Measurements from ENCODE around the gene TNS3.
"Not testable (repeated sequence)": the region's sequence is repeated elsewhere in the genome, so short reads cannot be mapped to it uniquely, and the experiment has no call there.

The TNS3 gene

GRCh38 chr7:47561715-47562446, 20.0 kb downstream of the TNS3 start:
- DNase-seq (ENCODE audit: low spot score): no peak

DNA sequence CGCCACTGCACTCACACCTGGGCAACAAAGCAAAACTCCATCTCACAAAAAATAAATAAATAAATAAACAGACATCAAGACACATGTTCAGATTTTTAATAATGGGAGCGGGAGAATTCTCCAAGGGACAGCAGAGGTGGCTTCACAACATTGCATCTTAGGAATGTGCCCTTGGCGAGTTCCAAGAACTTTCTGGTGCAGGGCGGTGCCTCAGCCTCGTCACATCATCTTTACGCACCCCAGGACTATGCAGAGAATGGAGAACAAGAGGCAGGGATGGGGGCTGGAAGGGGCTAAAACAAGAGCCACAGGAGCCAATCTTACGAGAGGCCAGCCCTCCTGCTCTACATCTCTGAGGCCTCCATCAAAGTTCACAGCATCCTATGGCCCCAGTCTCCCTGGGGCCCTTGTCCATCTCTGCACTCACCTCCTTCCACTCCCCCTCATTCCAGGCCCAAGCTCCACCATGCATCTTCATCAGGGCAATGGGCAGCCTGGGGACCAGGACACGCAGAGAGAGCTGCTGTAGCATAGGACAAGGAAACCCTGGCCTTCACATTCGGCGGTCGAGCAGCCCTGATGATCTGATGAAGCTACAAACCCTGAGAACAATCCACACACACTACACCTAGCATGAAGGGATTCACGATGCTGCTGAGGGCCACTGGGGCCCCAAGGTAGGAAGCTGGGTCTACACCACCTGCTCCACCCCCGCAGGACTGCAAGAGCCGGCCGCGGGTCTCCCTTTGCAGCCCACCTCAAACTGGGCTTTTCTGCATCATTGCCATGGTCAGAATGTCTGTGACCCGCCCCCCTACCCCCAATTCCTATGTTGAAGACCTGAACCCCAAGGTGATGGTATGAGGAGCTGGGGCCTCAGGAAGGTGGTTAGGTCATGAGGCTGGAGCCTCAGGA, 22.3 kb downstream of the TNS3 start:
- no peak for DNase-seq (ENCODE audit: low spot score)

DNA sequence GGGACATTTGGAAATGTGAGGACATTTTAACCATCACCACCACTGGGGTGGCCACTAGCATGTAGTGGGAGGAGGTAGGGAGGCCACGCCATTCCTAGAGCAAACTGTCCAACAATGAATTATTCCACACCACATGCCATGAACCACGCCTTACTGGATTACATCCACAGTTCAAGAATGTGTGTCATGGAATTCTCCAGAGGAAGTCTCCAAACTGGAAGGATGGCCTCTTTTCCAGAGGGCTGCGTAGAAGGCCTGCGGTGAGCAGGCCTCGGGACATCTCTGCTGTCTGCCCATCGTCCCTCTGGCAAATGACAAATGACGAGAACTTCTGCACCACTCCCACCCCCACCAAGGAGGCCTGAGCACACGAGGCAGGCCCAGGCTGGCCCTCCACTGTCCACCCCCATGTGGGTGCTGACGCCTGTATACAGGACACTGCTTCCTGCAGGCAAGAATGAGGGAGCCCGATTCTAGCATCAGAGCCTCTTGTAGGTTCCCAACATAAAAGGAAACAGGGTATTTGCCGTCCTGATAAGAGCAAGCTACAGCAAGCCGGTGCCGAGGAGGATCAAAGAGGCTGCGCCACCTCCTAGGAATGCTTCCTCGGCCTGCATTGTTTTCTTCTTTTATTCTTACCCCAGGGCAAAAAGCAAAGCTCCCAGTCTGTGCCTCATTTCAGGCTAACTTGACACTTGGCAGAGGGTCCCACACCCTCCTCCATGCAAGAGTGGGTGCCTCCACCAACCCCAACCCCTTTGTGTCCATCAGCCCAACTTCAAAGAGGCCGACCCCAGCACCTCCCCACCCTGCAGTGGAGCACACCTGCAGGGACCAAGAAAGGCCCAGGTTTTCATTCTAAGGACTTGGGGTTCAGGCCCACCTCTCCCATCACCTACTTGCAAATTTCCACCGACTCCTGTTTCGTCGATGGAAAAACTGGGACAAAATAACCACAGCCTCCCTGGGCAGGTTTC, 23.9 kb downstream of the TNS3 start:
- no peak for DNase-seq (ENCODE audit: low spot score)

GRCh38 chr7:47557317-47557693, 24.6 kb downstream of the TNS3 start:
- DNase-seq (ENCODE audit: low spot score): no peak

DNA sequence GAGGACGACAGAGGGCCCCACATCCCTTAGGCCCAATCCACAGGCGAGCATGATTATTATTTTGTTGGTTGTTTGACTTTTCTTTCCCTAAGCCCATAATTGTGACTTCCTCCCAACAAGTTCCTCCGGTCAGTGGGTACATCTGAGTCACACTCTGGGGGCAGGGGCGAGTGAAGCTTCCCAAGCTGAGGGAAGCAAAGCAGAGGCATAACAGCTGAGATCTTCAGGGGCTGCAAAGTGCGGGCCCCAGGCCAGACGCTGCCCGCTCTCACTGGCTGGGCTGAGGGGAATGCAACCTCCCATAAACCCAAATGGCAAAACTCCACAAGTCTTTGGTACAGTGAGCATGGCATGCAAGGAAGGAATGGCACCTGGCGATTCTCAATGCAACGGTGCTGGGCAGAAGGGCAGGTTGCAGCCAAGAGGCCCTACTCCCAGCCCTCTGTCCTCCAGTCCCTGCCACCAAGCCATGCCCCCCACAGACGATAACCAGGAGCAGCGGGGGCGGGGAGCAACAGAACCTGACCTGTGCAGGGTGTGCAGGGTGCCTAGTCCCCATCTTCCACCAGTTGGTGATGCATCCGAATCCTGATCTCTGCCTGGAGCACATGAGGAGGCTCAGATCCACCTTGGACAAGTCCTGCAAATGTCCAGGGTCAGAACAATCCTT, 25.3 kb downstream of the TNS3 start:
- DNase-seq (ENCODE audit: low spot score): no peak

DNA sequence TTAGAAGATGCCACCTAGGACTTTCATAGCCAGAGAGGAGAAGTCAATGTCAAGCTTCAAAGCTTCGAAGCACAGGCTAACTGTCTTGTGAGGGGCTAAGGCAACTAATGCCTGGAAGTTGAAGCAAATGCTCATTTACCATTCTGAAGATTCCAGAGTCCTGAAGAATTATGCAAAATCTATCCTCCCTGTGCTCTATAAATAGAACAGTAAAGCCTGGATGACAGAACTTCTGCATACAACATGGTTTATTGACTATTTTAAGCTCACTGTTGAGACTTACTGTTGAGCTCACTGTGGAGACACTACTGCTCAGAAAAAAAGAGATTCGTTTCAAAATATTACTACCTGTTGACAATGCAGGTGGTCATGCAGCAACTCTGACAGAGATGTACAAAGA, 28.6 kb downstream of the TNS3 start:
- DNase-seq (ENCODE audit: low spot score): no peak

DNA sequence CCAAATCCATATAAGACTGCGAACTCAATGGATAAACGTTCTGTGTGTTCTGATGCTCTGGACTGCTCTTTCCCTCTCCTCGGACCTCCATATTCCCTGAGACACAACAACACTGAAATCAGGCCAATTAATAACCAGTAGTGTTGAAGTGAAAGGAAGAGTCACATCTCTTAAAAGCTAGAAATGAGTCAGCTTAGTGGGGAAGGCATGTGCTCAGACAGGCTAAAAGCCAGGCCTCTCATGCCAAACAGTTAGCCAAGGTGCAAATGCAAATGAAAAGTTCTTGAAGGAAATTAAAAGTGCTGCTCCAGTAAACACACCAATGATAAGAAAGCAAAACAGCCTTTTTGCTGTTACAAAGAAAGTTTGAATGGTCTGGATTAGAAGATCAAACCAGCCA, 29.3 kb downstream of the TNS3 start:
- DNase-seq (ENCODE audit: low spot score): no peak

DNA sequence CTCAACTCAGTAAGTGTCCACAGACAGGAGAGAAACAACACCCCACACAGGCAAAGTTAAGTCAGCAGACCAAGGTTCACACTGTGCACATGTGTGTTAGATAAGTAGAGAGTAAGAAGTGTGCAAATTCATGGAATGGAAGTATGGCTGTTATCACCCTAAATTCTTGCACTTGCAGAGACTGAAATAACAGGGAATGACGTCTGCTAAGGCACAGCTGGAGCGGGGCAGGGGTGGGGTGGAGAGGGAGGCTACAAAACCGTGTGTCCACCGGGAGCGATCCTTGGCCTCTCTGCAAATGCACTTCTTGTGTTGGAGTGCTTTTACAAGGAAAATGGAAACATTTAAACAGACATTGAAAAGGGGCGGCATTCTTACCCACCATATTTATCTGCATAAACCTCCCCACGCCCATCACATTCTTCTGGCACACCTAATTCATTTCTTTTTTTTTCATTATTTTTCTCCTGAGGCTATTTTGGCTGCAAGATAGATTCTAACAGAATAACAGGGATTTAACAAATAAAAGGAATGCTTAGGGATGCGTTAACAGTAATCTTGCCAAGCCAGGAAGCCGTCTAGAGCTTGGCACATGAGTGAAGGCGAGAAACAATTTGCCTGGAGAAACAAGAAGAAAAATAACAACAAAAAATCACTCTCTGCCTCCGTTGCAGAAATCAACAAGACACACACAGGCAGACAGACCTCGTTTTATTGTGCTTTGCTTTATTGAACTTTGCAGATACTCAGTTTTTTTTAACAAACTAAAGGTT, 30.1 kb downstream of the TNS3 start:
- DNase-seq (ENCODE audit: low spot score): no peak

DNA sequence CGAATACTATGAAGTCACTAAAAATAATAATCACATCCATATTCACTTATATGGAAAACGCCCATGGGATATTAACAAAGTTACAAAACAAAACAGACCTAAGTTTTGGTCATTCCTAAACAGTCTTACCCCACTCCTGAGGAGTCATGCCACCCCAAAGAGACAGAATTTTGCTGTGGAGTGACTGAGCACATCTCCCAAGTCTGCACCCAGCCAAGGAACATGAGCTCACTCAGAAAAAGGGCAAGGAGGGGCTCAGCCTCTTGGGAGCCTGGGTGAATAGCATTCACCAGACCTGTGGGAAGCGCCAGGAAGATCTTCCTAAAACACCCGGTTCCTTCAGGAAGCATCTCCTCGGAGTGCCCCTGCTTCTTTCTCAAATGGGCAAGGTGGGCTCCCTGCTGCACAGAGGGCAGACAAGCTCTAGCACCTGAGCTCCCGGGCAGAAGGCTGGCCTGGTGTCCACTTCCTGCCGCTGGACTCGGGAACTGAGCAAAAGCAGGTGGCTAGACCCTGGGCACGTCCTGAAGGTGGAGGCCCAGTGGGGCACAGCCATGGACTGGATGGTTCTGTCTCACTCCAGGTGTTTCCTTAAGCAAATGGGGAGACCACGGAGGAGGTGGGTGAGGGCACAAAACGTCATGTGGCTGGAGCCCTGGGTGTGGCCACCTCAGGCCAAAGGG, 31.0 kb downstream of the TNS3 start:
- DNase-seq (ENCODE audit: low spot score): no peak

DNA sequence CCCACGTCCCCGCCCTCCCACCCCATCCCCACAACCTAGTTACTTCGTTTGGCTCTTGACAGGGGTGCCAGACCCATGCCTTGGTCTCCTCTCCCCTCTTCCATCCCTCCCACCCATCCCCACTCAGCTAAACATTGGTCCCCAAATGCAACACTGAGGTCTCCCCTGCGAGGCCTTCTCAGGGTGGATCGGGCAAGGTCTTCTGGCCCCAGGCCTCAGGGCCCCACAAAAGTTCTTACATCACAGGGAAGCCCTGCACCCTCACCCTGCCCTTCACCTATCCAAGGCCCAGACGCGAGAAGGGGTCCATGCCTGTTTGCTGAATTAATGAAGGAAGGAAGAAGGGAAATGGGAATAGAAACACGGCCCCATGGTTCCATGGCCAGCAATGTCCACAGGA, 32.0 kb downstream of the TNS3 start:
- DNase-seq (ENCODE audit: low spot score): no peak

DNA sequence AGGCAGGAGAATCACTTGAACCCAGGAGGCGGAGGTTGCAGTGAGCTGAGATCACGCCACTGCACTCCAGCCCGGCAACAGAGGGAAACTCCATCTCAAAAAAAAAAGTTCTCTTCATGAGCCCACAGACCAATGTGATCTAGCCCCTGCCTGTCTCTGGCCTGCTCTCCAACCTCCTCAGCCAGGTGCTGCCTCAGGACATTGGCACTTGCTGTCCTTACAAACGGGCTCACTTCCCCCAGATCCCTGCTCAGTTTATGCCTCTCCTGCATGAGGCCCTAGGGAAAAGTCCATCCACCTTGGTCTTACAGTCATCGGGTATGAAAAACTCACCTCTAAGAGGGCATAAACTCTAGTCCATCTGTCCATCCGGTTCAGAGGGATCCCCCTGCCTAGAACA, 32.5 kb downstream of the TNS3 start:
- no peak for DNase-seq (ENCODE audit: low spot score)

GRCh38 chr7:47548546-47548945, 33.4 kb downstream of the TNS3 start:
- no peak for DNase-seq (ENCODE audit: low spot score)

DNA sequence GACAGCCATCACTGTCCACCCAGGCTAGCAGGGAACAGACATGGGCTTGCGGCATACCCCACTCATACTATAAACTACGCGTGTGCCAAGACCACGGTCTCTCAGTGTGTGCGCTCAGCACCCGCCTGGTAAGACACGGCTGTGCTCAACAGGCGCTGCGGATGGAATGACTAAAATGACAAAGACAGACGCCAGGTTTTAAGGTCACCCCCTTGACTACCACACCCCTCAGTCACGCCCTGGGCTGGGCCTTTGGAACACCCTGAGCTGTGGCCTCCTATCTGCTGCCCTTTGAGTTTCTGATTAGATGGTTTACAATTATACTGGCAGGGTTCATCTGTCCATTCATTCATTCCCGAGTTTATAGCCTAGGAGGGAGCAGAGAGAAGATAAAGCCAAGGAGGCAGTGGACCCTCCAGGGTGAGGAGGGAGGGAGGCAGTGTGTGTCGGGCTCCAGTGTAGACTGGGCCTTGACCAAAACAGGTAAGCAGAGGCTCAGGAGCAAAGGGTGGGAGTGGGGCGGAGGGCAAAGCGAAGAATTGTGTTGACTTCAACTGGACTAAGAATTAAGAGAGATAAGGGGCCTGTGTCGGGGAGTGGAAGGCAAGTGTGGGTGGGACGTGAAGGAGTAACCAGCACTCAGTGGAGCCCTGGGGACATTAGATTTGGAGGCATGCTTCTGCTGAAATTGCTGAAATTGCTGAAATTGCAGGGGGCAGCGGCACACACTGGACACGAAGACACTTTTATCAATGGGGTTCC, 35.0 kb downstream of the TNS3 start:
- no peak for DNase-seq (ENCODE audit: low spot score)

DNA sequence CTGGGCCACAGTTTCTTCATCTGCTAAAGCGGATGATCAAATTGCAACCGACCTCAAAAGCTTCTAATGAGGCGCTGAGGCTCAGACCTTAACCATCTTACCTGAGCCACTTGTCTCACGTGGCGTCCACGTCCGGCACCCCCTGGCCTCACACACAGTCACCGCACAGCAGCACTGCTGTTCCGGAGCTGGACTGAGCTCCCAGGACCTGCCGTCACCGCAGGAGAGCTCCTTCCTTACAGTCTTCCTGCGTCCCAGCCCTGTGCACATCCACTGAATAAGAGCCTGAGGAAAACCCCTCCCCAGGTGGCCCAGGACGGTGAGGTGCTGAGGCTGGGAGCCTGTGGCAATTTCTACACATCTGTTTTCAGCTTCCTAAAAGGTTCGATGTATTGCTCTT, 35.7 kb downstream of the TNS3 start:
- no peak for DNase-seq (ENCODE audit: low spot score)

DNA sequence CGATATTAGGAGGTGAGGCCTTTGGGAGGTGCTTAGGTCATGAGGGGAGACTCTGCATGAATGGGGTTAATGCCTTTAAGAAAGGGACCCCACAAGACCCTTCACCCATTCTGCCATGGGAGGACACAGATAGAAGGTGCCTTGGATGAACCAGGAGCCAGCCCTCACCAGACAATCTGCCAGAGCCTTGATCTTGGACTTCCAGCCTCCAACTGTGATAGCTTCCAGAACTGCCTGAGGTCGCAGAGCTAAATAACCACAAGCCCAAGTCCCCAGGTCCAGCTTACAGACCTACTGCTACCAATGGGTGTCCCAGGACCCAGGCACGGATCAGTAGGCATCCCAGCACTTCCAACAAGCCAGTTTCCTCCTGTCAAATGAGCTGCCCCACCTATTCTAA, 37.5 kb downstream of the TNS3 start:
- DNase-seq (ENCODE audit: low spot score): no peak

DNA sequence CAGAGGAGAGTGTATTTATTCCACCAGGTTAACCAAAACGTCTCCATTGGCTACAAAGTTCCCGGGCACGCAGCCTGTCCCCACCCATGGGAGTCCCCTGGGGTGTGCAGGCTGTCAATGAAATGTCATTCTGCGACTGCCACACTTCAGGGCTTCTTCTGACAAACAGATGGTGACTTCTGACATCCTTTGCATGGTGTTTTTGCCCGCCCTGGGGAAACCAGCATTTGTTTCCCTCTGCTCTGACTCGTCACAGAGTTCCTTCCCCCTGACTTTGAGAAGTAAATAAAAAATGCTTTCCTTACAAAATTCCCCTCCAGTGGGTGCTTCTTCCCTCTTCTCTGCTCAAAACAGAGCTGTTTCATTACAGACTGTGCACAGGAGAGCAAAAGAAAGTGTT, 38.2 kb downstream of the TNS3 start:
- DNase-seq (ENCODE audit: low spot score): no peak

- no peak for DNase-seq (ENCODE audit: low spot score)
These were observed 38.9 kb downstream of the TNS3 start for GRCh38 chr7:47543056-47543455.

GRCh38 chr7:47542051-47542450, 39.9 kb downstream of the TNS3 start:
- DNase-seq (ENCODE audit: low spot score): no peak

- DNase-seq (ENCODE audit: low spot score): not testable (repeated sequence)
These were observed 40.4 kb downstream of the TNS3 start for GRCh38 chr7:47541485-47541884.

Measured in left forelimb (tissue), 1 donor.